ENCODE measurements around the gene CBFB. TPM values are rescaled to one million over a fixed set of nuclear protein-coding genes. Genes with fewer than 3 reads are reported as not detected.

CBFB gene
- total and polyA plus RNA-seq, 10 donors, result 22.7 to 80.4 (median 58.4) TPM

GRCh38 chr16:67087803-67088202 is 58.9 kb downstream of the CBFB start:
- Histone ChIP-seq H3K27me3 (replicated peaks in 1 of 7) (no peaks in the 10 kb centered on the region), H3K4me1 (peaks cover 0 to 30% (median 7%) of the 10 kb centered on the region in 6 donors), H3K4me3 (no peak overlapping the region), H3K27ac (no peak overlapping the region), H3K36me3 (peaks cover 0 to 70% (median 8%) of the 10 kb centered on the region in 6 donors), H3K9me3 (no peaks in the 10 kb centered on the region)
- no peak for TF ChIP-seq POLR2A (IDR thresholded peaks at IDR 0.05)
- no peak for TF ChIP-seq POLR2AphosphoS5 (IDR thresholded peaks at IDR 0.05)
- no peak for TF ChIP-seq CTCF (IDR thresholded peaks at IDR 0.05 in 8 of 11, conservative IDR thresholded peaks at IDR 0.05 in 3 of 11)
- intact Hi-C loops (cut with DNase I; ENCODE audit: low total_unique reads), result no loop called here
- DNase-seq, result no peak

- H3K27me3 ChIP-seq (replicated peaks in 1 of 7), result no peaks in the 10 kb centered on the region
Measured at GRCh38 chr16:67088551-67088950, 59.6 kb downstream of the CBFB start.

GRCh38 chr16:67089101-67089500 is 60.2 kb downstream of the CBFB start:
- H3K4me1 ChIP-seq, result peaks cover 0 to 23% (median 7%) of the 10 kb centered on the region in 6 donors
- H3K36me3 ChIP-seq, result peaks cover 0 to 71% (median 8%) of the 10 kb centered on the region in 6 donors
- no peak for TF ChIP-seq POLR2AphosphoS5 (IDR thresholded peaks at IDR 0.05)
- no peak for TF ChIP-seq CTCF (IDR thresholded peaks at IDR 0.05 in 8 of 11, conservative IDR thresholded peaks at IDR 0.05 in 3 of 11)
- TF ChIP-seq POLR2A (IDR thresholded peaks at IDR 0.05), result no peak
- H3K4me3 ChIP-seq, result no peak overlapping the region
- H3K27me3 ChIP-seq (replicated peaks in 1 of 7), result no peaks in the 10 kb centered on the region
- intact Hi-C loops (cut with DNase I; ENCODE audit: low total_unique reads), result no loop called here
- H3K9me3 ChIP-seq, result no peaks in the 10 kb centered on the region
- no peak overlapping the region for H3K27ac ChIP-seq
- no peak for DNase-seq

More at GRCh38 chr16:67088551-67088950, 59.6 kb downstream of the CBFB start:
- WGBS, 5 donors, result 73 to 88% (median 86%) methylated on average over 4 of the region's 4 CpGs
- Histone ChIP-seq H3K4me3 (no peak overlapping the region), H3K27ac (no peak overlapping the region), H3K4me1 (peaks cover 0 to 27% (median 7%) of the 10 kb centered on the region in 6 donors), H3K9me3 (no peaks in the 10 kb centered on the region), H3K36me3 (peaks cover 0 to 70% (median 7%) of the 10 kb centered on the region in 6 donors)
- intact Hi-C loops (cut with DNase I; ENCODE audit: low total_unique reads), result no loop called here
- TF ChIP-seq CTCF (IDR thresholded peaks at IDR 0.05 in 8 of 11, conservative IDR thresholded peaks at IDR 0.05 in 3 of 11) (no peak), POLR2A (IDR thresholded peaks at IDR 0.05) (no peak), POLR2AphosphoS5 (IDR thresholded peaks at IDR 0.05) (no peak)
- DNase-seq, result no peak

- Histone ChIP-seq H3K27me3 (replicated peaks in 1 of 7) (no peaks in the 10 kb centered on the region), H3K4me1 (peaks cover 0 to 23% (median 7%) of the 10 kb centered on the region in 6 donors), H3K4me3 (no peak overlapping the region), H3K27ac (no peak overlapping the region), H3K9me3 (no peaks in the 10 kb centered on the region), H3K36me3 (peaks cover 0 to 70% (median 8%) of the 10 kb centered on the region in 6 donors)
- no peak for TF ChIP-seq POLR2A (IDR thresholded peaks at IDR 0.05)
- no peak for TF ChIP-seq CTCF (IDR thresholded peaks at IDR 0.05 in 8 of 11, conservative IDR thresholded peaks at IDR 0.05 in 3 of 11)
- no peak for TF ChIP-seq POLR2AphosphoS5 (IDR thresholded peaks at IDR 0.05)
- intact Hi-C loops (cut with DNase I; ENCODE audit: low total_unique reads), result no loop called here
- WGBS, 5 donors, result 78 to 90% (median 88%) methylated on average over 4 of the region's 4 CpGs
- DNase-seq, result no peak
Measured at GRCh38 chr16:67091906-67092566, 63.1 kb downstream of the CBFB start.
